ENCODE results near the gene RPA4. TPM values are rescaled to one million over a fixed set of nuclear protein-coding genes. Genes with fewer than 3 reads are reported as not detected.
A peak's percentile ranks its signal among the peaks of the same experiment; 100 is the strongest.
"Not testable (repeated sequence)": the region's sequence is repeated elsewhere in the genome, so short reads cannot be mapped to it uniquely, and the experiment has no call there.

The RPA4 gene
- total and polyA plus RNA-seq, 2 donors (not counting 1 experiment from before 2014, with no cell fraction given): 0.05 to 1.2 TPM

DNA sequence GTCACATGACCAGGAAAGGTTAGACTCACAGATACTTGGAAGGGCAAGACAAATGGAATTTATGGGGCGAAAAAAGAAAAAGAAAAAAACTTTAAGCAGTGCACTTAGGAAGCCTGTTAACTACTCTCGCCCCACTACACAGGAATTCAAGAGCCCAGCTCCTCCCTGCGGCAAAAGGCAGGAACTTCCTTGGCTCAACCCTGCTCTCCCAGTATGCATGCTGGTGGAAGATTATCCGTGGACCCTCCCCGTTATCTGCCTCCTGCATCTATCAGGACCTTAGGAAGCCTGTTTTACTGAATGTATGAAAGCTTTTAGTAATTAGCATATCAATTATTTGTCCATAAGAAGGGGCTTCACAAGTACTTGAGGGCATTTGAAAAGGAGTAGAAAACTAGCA lies 40.1 kb upstream of the RPA4 start:
- no peak overlapping the region for H3K4me2 ChIP-seq (ENCODE audit: extremely low read depth, insufficient read depth, low read length)
- H4K20me1 ChIP-seq (ENCODE audit: control insufficient read depth, extremely low read depth, insufficient read depth, low read length): no peaks in the 10 kb centered on the region
- no peaks in the 10 kb centered on the region for H3K79me2 ChIP-seq (ENCODE audit: control insufficient read depth, insufficient read depth, low read length)
- no peaks in the 10 kb centered on the region for H3K36me3 ChIP-seq (ENCODE audit: control insufficient read depth, insufficient read depth, low read length)
- DNase-seq (ENCODE audit: low read depth in 2 of 2): peak in 1 of 2 donors; percentile 7
- H3K27me3 ChIP-seq (ENCODE audit: control insufficient read depth, insufficient read depth, low read length): no peaks in the 10 kb centered on the region
- no peak overlapping the region for H2AFZ ChIP-seq (ENCODE audit: low read length)
- H3K9me3 ChIP-seq (ENCODE audit: control insufficient read depth, insufficient read depth, low read depth, low read length): no peaks in the 10 kb centered on the region
- no peak overlapping the region for H3K27ac ChIP-seq (ENCODE audit: insufficient read depth, low read length)
- H3K4me1 ChIP-seq (ENCODE audit: control insufficient read depth, extremely low read depth, insufficient read depth, low read length): no peaks in the 10 kb centered on the region
- TF ChIP-seq, protein P1, sequence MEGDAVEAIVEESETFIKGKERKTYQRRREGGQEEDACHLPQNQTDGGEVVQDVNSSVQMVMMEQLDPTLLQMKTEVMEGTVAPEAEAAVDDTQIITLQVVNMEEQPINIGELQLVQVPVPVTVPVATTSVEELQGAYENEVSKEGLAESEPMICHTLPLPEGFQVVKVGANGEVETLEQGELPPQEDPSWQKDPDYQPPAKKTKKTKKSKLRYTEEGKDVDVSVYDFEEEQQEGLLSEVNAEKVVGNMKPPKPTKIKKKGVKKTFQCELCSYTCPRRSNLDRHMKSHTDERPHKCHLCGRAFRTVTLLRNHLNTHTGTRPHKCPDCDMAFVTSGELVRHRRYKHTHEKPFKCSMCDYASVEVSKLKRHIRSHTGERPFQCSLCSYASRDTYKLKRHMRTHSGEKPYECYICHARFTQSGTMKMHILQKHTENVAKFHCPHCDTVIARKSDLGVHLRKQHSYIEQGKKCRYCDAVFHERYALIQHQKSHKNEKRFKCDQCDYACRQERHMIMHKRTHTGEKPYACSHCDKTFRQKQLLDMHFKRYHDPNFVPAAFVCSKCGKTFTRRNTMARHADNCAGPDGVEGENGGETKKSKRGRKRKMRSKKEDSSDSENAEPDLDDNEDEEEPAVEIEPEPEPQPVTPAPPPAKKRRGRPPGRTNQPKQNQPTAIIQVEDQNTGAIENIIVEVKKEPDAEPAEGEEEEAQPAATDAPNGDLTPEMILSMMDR (conservative IDR thresholded peaks at IDR 0.05 in 1 of 2, IDR thresholded peaks at IDR 0.05 in 1 of 2; ENCODE audit: low read depth in 1 of 2, low read length in 2 of 2): peak in 1 of 2 donors; percentile 3
- no peak for TF ChIP-seq EZH2 (IDR thresholded peaks at IDR 0.05; ENCODE audit: low read length, missing control alignments)
- no peak overlapping the region for H3K4me3 ChIP-seq (replicated peaks in 1 of 4; ENCODE audit: control extremely low read depth in 1 of 4, insufficient read depth in 1 of 4, low read depth in 3 of 4, low read length in 4 of 4)
- H3K9ac ChIP-seq (ENCODE audit: insufficient read depth, low read length): no peak overlapping the region

DNA sequence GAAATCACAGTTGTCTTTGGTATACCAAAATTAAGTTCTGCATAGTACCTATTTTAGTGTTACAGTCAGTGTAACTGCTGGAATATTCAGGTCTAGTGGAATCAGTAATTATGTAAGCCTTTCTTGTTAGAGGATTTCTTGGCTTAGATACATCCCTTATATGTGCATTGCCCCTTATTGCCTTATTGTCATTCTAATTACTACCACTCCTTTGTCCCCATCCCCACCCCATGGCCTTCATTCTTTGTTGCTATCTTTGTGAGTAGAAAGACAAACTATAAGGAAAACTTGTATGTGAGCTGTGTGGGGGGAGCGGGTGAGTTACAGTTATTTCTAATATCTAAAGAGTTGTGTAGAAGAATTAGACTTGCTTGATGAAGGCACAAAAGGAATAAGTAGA lies 36.9 kb upstream of the RPA4 start:
- H3K36me3 ChIP-seq (ENCODE audit: control insufficient read depth, insufficient read depth, low read length): no peaks in the 10 kb centered on the region
- H2AFZ ChIP-seq (ENCODE audit: low read length): no peak overlapping the region
- no peaks in the 10 kb centered on the region for H3K9me3 ChIP-seq (ENCODE audit: control insufficient read depth, insufficient read depth, low read depth, low read length)
- DNase-seq (ENCODE audit: low read depth in 2 of 2): no peak
- H3K4me3 ChIP-seq (replicated peaks in 1 of 4; ENCODE audit: control extremely low read depth in 1 of 4, insufficient read depth in 1 of 4, low read depth in 3 of 4, low read length in 4 of 4): no peak overlapping the region
- no peaks in the 10 kb centered on the region for H3K27me3 ChIP-seq (ENCODE audit: control insufficient read depth, insufficient read depth, low read length)
- no peak for TF ChIP-seq EZH2 (IDR thresholded peaks at IDR 0.05; ENCODE audit: low read length, missing control alignments)
- TF ChIP-seq, protein P1 (conservative IDR thresholded peaks at IDR 0.05 in 1 of 2, IDR thresholded peaks at IDR 0.05 in 1 of 2; ENCODE audit: low read depth in 1 of 2, low read length in 2 of 2): no peak
- H3K9ac ChIP-seq (ENCODE audit: insufficient read depth, low read length): no peak overlapping the region
- no peaks in the 10 kb centered on the region for H4K20me1 ChIP-seq (ENCODE audit: control insufficient read depth, extremely low read depth, insufficient read depth, low read length)
- no peak overlapping the region for H3K27ac ChIP-seq (ENCODE audit: insufficient read depth, low read length)
- no peaks in the 10 kb centered on the region for H3K79me2 ChIP-seq (ENCODE audit: control insufficient read depth, insufficient read depth, low read length)
- no peak overlapping the region for H3K4me2 ChIP-seq (ENCODE audit: extremely low read depth, insufficient read depth, low read length)
- no peaks in the 10 kb centered on the region for H3K4me1 ChIP-seq (ENCODE audit: control insufficient read depth, extremely low read depth, insufficient read depth, low read length)

DNA sequence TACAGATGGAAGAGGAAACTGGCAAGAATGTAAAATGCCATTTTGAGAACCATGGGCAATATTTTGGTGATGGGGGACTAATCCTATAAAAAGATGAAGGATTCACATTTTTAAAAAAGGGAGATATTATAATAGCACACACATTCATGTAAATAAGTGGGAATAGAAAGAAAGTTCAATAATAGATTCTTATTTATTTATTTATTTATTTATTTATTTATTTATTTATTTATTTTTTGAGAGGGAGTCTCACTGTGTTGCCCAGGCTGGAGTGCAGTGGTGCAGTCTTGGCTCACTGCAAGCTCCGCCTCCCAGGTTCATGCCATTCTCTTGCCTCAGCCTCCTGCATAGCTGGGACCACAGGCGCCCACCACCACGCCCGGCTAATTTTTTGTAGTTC lies 24.3 kb upstream of the RPA4 start:
- not testable (repeated sequence) for H3K9ac ChIP-seq (ENCODE audit: insufficient read depth, low read length); H3K27ac ChIP-seq (ENCODE audit: insufficient read depth, low read length); H3K4me1 ChIP-seq (ENCODE audit: control insufficient read depth, extremely low read depth, insufficient read depth, low read length); H3K36me3 ChIP-seq (ENCODE audit: control insufficient read depth, insufficient read depth, low read length); DNase-seq (ENCODE audit: low read depth in 2 of 2); H2AFZ ChIP-seq (ENCODE audit: low read length); H3K4me3 ChIP-seq (replicated peaks in 1 of 4; ENCODE audit: control extremely low read depth in 1 of 4, insufficient read depth in 1 of 4, low read depth in 3 of 4, low read length in 4 of 4); H3K4me2 ChIP-seq (ENCODE audit: extremely low read depth, insufficient read depth, low read length); H4K20me1 ChIP-seq (ENCODE audit: control insufficient read depth, extremely low read depth, insufficient read depth, low read length); H3K27me3 ChIP-seq (ENCODE audit: control insufficient read depth, insufficient read depth, low read length); H3K79me2 ChIP-seq (ENCODE audit: control insufficient read depth, insufficient read depth, low read length); H3K9me3 ChIP-seq (ENCODE audit: control insufficient read depth, insufficient read depth, low read depth, low read length)
